ENCODE data around the gene HSD3B2. TPM values are rescaled to one million over a fixed set of nuclear protein-coding genes. Genes with fewer than 3 reads are reported as not detected.

Gene HSD3B2
- total and polyA plus RNA-seq, 2 experiments from 2014 or later, result not detected

DNA sequence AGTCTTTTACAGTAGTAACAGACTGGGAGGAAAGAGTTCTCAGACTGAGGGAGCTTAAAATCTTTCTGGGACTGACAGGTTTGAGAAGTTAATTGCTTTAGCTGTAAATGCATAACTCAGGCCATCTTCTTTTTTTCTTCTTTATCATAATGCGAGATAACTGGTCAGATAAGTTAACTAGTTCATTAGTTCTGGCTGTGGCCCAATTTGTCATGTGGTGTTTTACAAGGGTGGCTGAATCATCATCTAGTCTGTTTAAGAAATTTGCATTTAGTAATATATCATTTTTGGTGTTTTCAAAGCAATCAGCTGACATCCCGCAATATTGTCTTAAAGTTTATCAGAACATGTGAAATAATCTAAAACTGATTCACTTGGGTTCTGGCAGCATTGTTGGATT lies 14.0 kb downstream of the HSD3B2 start:
- peaks cover 12% of the 10 kb centered on the region for H3K4me1 Mint-ChIP-seq
- peaks cover 5% of the 10 kb centered on the region for H3K9me2 ChIP-seq (ENCODE audit: insufficient read depth)
- no peaks in the 10 kb centered on the region; the same call in 2 of the 3 replicates for H3K9me3 Mint-ChIP-seq
- H4K20me1 ChIP-seq (replicated peaks; ENCODE audit: insufficient read depth), result no peaks in the 10 kb centered on the region
- ATAC-seq (no peak), DNase-seq (ENCODE audit: low spot score) (no peak)
- H3K4me3 Mint-ChIP-seq, result no peak overlapping the region
- no peaks in the 10 kb centered on the region for H3K36me3 Mint-ChIP-seq (ENCODE audit: low read depth)
- no peaks in the 10 kb centered on the region for H3K36me3 ChIP-seq (ENCODE audit: insufficient read depth)
- no peaks in the 10 kb centered on the region for H3K79me2 ChIP-seq (replicated peaks; ENCODE audit: insufficient read depth)
- TF ChIP-seq ZNF331 (CRISPR knock-in tag; IDR thresholded peaks at IDR 0.05; ENCODE audit: low read depth), result no peak
- TF ChIP-seq, protein P1, sequence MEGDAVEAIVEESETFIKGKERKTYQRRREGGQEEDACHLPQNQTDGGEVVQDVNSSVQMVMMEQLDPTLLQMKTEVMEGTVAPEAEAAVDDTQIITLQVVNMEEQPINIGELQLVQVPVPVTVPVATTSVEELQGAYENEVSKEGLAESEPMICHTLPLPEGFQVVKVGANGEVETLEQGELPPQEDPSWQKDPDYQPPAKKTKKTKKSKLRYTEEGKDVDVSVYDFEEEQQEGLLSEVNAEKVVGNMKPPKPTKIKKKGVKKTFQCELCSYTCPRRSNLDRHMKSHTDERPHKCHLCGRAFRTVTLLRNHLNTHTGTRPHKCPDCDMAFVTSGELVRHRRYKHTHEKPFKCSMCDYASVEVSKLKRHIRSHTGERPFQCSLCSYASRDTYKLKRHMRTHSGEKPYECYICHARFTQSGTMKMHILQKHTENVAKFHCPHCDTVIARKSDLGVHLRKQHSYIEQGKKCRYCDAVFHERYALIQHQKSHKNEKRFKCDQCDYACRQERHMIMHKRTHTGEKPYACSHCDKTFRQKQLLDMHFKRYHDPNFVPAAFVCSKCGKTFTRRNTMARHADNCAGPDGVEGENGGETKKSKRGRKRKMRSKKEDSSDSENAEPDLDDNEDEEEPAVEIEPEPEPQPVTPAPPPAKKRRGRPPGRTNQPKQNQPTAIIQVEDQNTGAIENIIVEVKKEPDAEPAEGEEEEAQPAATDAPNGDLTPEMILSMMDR (conservative IDR thresholded peaks at IDR 0.05; ENCODE audit: low read depth in 2 of 2), result no peak
- no peak for TF ChIP-seq EZH2phosphoT487 (IDR thresholded peaks at IDR 0.05; ENCODE audit: unreplicated experiment)
- TF ChIP-seq, protein P2, sequence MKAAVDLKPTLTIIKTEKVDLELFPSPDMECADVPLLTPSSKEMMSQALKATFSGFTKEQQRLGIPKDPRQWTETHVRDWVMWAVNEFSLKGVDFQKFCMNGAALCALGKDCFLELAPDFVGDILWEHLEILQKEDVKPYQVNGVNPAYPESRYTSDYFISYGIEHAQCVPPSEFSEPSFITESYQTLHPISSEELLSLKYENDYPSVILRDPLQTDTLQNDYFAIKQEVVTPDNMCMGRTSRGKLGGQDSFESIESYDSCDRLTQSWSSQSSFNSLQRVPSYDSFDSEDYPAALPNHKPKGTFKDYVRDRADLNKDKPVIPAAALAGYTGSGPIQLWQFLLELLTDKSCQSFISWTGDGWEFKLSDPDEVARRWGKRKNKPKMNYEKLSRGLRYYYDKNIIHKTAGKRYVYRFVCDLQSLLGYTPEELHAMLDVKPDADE (IDR thresholded peaks at IDR 0.05), result no peak
- TF ChIP-seq EZH2 (IDR thresholded peaks at IDR 0.05; ENCODE audit: low read depth, unreplicated experiment), result no peak
- TF ChIP-seq, protein P3, sequence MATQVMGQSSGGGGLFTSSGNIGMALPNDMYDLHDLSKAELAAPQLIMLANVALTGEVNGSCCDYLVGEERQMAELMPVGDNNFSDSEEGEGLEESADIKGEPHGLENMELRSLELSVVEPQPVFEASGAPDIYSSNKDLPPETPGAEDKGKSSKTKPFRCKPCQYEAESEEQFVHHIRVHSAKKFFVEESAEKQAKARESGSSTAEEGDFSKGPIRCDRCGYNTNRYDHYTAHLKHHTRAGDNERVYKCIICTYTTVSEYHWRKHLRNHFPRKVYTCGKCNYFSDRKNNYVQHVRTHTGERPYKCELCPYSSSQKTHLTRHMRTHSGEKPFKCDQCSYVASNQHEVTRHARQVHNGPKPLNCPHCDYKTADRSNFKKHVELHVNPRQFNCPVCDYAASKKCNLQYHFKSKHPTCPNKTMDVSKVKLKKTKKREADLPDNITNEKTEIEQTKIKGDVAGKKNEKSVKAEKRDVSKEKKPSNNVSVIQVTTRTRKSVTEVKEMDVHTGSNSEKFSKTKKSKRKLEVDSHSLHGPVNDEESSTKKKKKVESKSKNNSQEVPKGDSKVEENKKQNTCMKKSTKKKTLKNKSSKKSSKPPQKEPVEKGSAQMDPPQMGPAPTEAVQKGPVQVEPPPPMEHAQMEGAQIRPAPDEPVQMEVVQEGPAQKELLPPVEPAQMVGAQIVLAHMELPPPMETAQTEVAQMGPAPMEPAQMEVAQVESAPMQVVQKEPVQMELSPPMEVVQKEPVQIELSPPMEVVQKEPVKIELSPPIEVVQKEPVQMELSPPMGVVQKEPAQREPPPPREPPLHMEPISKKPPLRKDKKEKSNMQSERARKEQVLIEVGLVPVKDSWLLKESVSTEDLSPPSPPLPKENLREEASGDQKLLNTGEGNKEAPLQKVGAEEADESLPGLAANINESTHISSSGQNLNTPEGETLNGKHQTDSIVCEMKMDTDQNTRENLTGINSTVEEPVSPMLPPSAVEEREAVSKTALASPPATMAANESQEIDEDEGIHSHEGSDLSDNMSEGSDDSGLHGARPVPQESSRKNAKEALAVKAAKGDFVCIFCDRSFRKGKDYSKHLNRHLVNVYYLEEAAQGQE (IDR thresholded peaks at IDR 0.05; ENCODE audit: unreplicated experiment), result no peak
- TF ChIP-seq STAT1 (IDR thresholded peaks at IDR 0.05; ENCODE audit: unreplicated experiment), result no peak
- no peak for TF ChIP-seq JUNB (IDR thresholded peaks at IDR 0.05; ENCODE audit: unreplicated experiment)
- TF ChIP-seq, protein P4, sequence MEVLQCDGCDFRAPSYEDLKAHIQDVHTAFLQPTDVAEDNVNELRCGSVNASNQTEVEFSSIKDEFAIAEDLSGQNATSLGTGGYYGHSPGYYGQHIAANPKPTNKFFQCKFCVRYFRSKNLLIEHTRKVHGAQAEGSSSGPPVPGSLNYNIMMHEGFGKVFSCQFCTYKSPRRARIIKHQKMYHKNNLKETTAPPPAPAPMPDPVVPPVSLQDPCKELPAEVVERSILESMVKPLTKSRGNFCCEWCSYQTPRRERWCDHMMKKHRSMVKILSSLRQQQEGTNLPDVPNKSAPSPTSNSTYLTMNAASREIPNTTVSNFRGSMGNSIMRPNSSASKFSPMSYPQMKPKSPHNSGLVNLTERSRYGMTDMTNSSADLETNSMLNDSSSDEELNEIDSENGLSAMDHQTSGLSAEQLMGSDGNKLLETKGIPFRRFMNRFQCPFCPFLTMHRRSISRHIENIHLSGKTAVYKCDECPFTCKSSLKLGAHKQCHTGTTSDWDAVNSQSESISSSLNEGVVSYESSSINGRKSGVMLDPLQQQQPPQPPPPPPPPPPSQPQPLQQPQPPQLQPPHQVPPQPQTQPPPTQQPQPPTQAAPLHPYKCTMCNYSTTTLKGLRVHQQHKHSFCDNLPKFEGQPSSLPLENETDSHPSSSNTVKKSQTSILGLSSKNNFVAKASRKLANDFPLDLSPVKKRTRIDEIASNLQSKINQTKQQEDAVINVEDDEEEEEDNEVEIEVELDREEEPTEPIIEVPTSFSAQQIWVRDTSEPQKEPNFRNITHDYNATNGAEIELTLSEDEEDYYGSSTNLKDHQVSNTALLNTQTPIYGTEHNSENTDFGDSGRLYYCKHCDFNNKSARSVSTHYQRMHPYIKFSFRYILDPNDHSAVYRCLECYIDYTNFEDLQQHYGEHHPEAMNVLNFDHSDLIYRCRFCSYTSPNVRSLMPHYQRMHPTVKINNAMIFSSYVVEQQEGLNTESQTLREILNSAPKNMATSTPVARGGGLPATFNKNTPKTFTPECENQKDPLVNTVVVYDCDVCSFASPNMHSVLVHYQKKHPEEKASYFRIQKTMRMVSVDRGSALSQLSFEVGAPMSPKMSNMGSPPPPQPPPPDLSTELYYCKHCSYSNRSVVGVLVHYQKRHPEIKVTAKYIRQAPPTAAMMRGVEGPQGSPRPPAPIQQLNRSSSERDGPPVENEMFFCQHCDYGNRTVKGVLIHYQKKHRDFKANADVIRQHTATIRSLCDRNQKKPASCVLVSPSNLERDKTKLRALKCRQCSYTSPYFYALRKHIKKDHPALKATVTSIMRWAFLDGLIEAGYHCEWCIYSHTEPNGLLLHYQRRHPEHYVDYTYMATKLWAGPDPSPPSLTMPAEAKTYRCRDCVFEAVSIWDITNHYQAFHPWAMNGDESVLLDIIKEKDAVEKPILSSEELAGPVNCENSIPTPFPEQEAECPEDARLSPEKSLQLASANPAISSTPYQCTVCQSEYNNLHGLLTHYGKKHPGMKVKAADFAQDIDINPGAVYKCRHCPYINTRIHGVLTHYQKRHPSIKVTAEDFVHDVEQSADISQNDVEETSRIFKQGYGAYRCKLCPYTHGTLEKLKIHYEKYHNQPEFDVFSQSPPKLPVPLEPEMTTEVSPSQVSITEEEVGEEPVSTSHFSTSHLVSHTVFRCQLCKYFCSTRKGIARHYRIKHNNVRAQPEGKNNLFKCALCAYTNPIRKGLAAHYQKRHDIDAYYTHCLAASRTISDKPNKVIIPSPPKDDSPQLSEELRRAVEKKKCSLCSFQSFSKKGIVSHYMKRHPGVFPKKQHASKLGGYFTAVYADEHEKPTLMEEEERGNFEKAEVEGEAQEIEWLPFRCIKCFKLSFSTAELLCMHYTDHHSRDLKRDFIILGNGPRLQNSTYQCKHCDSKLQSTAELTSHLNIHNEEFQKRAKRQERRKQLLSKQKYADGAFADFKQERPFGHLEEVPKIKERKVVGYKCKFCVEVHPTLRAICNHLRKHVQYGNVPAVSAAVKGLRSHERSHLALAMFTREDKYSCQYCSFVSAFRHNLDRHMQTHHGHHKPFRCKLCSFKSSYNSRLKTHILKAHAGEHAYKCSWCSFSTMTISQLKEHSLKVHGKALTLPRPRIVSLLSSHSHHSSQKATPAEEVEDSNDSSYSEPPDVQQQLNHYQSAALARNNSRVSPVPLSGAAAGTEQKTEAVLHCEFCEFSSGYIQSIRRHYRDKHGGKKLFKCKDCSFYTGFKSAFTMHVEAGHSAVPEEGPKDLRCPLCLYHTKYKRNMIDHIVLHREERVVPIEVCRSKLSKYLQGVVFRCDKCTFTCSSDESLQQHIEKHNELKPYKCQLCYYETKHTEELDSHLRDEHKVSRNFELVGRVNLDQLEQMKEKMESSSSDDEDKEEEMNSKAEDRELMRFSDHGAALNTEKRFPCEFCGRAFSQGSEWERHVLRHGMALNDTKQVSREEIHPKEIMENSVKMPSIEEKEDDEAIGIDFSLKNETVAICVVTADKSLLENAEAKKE (CRISPR knock-in tag; IDR thresholded peaks at IDR 0.05), result no peak
- TF ChIP-seq ZNF114 (CRISPR knock-in tag; IDR thresholded peaks at IDR 0.05), result no peak
- TF ChIP-seq POLR2AphosphoS5 (IDR thresholded peaks at IDR 0.05; ENCODE audit: low read depth), result no peak
- no peak for TF ChIP-seq CREB1 (CRISPR knock-in tag; IDR thresholded peaks at IDR 0.05; ENCODE audit: low read depth)
- no peak for TF ChIP-seq NANOG (IDR thresholded peaks at IDR 0.05; ENCODE audit: borderline replicate concordance)
- H3K27ac Mint-ChIP-seq, result no peak overlapping the region
- H3K4me1 ChIP-seq (ENCODE audit: insufficient read depth), result peaks cover under 1% of the 10 kb centered on the region; the same call in 1 of the 2 replicates
- H3K27ac ChIP-seq (ENCODE audit: low read depth), result no peak overlapping the region
- peaks cover 2% of the 10 kb centered on the region for H3K27me3 Mint-ChIP-seq (ENCODE audit: insufficient read depth, low read depth, poor library complexity)
- H3K27me3 ChIP-seq (ENCODE audit: insufficient read depth), result no peaks in the 10 kb centered on the region
- H3F3A ChIP-seq (replicated peaks; ENCODE audit: low read depth), result no peaks in the 10 kb centered on the region
- no peak overlapping the region for H2AFZ ChIP-seq
- no peak overlapping the region for H3K4me2 ChIP-seq
- H3K4me3 ChIP-seq, result no peak overlapping the region
